GM23338 (cell line): ENCODE measurements around the gene NTN3. TPM values are rescaled to one million over a fixed set of nuclear protein-coding genes. Genes with fewer than 3 reads are reported as not detected.

Experiments
- ATAC-seq: fragments of 200-7000 bp; cut with Tn5 transposase; 3 replicates; pipeline ENCODE4 v1.9.1; 2020
- DNase-seq: peaks from one replicate; pipeline ENCODE4 v3.0.0-alpha.2; 2015; ENCODE audit warnings: low spot score
- H2AFZ ChIP-seq: fragments of 200-600 bp; sonication (generic); 2 replicates; pipeline ENCODE4 v1.8.0; 2016; ENCODE audit warnings: antibody characterized with exemption, mild to moderate bottlenecking, moderate library complexity
- H3F3A ChIP-seq: fragments of 200-600 bp; sonication (generic); replicated peaks from 2 replicates; pipeline ENCODE4 v1.8.0; 2017; ENCODE audit warnings: antibody characterized with exemption, mixed run types, low read depth
- H3K27ac ChIP-seq: fragments of 200-600 bp; sonication (generic); 2 replicates; pipeline ENCODE4 v1.6.1; 2016; ENCODE audit warnings: low read depth
- H3K27me3 ChIP-seq: fragments of 200-600 bp; sonication (generic); 2 replicates; pipeline ENCODE4 v1.8.0; 2016; ENCODE audit warnings: mild to moderate bottlenecking, mixed run types, moderate library complexity; ENCODE audit not compliant: insufficient read depth
- H3K36me3 ChIP-seq: fragments of 200-600 bp; sonication (generic); 2 replicates; pipeline ENCODE4 v1.8.0; 2016; ENCODE audit warnings: mild to moderate bottlenecking; ENCODE audit not compliant: insufficient read depth
- H3K4me1 ChIP-seq: fragments of 200-600 bp; sonication (generic); 2 replicates; pipeline ENCODE4 v1.8.0; 2016; ENCODE audit warnings: mild to moderate bottlenecking, moderate library complexity; ENCODE audit not compliant: insufficient read depth
- H3K4me2 ChIP-seq: fragments of 200-600 bp; sonication (generic); 2 replicates; pipeline ENCODE4 v1.7.1; 2017; ENCODE audit warnings: mixed run types
- H3K4me3 ChIP-seq: fragments of 200-600 bp; sonication (generic); 2 replicates; pipeline ENCODE4 v1.6.1; 2016; ENCODE audit warnings: mixed run types
- H3K79me2 ChIP-seq: fragments of 200-600 bp; sonication (generic); replicated peaks from 2 replicates; pipeline ENCODE4 v1.8.0; 2017; ENCODE audit warnings: mild to moderate bottlenecking; ENCODE audit not compliant: insufficient read depth
- H3K9me2 ChIP-seq: fragments of 200-600 bp; sonication (generic); 2 replicates; pipeline ENCODE4 v1.8.0; 2017; ENCODE audit not compliant: insufficient read depth
- H4K20me1 ChIP-seq: fragments of 200-600 bp; sonication (generic); replicated peaks from 2 replicates; pipeline ENCODE4 v1.8.0; 2017; ENCODE audit warnings: mild to moderate bottlenecking; ENCODE audit not compliant: insufficient read depth
- H3K27ac Mint-ChIP-seq: 2 replicates; pipeline ENCODE4 v1.8.0; 2020; ENCODE audit warnings: inconsistent platforms, mild to moderate bottlenecking, moderate library complexity, mixed read lengths
- H3K27me3 Mint-ChIP-seq: 3 replicates; pipeline ENCODE4 v1.8.0; 2022; ENCODE audit warnings: low read depth, mild to moderate bottlenecking, moderate library complexity, mixed read lengths, inconsistent platforms; ENCODE audit not compliant: insufficient read depth, poor library complexity
- H3K36me3 Mint-ChIP-seq: 3 replicates; pipeline ENCODE4 v1.8.0; 2021; ENCODE audit warnings: low read depth, mild to moderate bottlenecking, inconsistent platforms, moderate library complexity, mixed read lengths
- H3K4me1 Mint-ChIP-seq: 3 replicates; pipeline ENCODE4 v1.8.0; 2020; ENCODE audit warnings: mild to moderate bottlenecking, inconsistent platforms, mixed read lengths
- H3K4me3 Mint-ChIP-seq: 3 replicates; pipeline ENCODE4 v1.8.0; 2021; ENCODE audit warnings: moderate library complexity, mild to moderate bottlenecking, inconsistent platforms, mixed read lengths
- H3K9me3 Mint-ChIP-seq: 3 replicates; pipeline ENCODE4 v1.8.0; 2020; ENCODE audit warnings: moderate library complexity, mild to moderate bottlenecking, inconsistent platforms, mixed read lengths
- CREB1 ChIP-seq: fragments of 250-450 bp; sonication (Bioruptor Pico); IDR thresholded peaks from 2 replicates; pipeline ENCODE4 v1.5.0; 2020; ENCODE audit warnings: low read depth, mild to moderate bottlenecking, moderate library complexity
- ETS1 ChIP-seq: IDR thresholded peaks from 2 replicates; pipeline ENCODE4 v1.6.1; 2016; ENCODE audit warnings: antibody characterized with exemption
- EZH2 ChIP-seq: fragments of 200-600 bp; sonication (generic); IDR thresholded peaks from one replicate; pipeline ENCODE4 v1.8.0; 2017; ENCODE audit warnings: antibody characterized with exemption, mild to moderate bottlenecking, low read depth; ENCODE audit not compliant: unreplicated experiment
- EZH2phosphoT487 ChIP-seq: fragments of 200-600 bp; sonication (generic); IDR thresholded peaks from one replicate; pipeline ENCODE4 v1.8.1; 2018; ENCODE audit warnings: antibody characterized with exemption; ENCODE audit not compliant: unreplicated experiment
- JUNB ChIP-seq: IDR thresholded peaks from one replicate; pipeline ENCODE4 v1.6.1; 2016; ENCODE audit warnings: antibody characterized with exemption; ENCODE audit not compliant: unreplicated experiment
- NANOG ChIP-seq: IDR thresholded peaks from 2 replicates; pipeline ENCODE4 v1.6.1; 2016; ENCODE audit warnings: antibody characterized with exemption, borderline replicate concordance
- POLR2AphosphoS5 ChIP-seq: IDR thresholded peaks from 2 replicates; pipeline ENCODE4 v1.6.1; 2016; ENCODE audit warnings: antibody characterized with exemption, low read depth
- STAT1 ChIP-seq: IDR thresholded peaks from one replicate; pipeline ENCODE4 v1.6.1; 2016; ENCODE audit warnings: antibody characterized with exemption; ENCODE audit not compliant: unreplicated experiment
- ZNF114 ChIP-seq: fragments of 250-450 bp; sonication (Bioruptor Pico); IDR thresholded peaks from 2 replicates; pipeline ENCODE4 v1.5.0; 2020; ENCODE audit warnings: mild to moderate bottlenecking, moderate library complexity
- ZNF331 ChIP-seq: fragments of 250-450 bp; sonication (Bioruptor Pico); IDR thresholded peaks from 2 replicates; pipeline ENCODE4 v1.5.0; 2020; ENCODE audit warnings: low read depth, mild to moderate bottlenecking, moderate library complexity
- ZNF462 ChIP-seq: fragments of 250-450 bp; sonication (Bioruptor Pico); IDR thresholded peaks from 2 replicates; pipeline ENCODE4 v1.5.0; 2020; ENCODE audit warnings: mild to moderate bottlenecking, moderate library complexity
- long read RNA-seq: library from polyadenylated mRNA; unstranded; transcript quantifications from one replicate; pipeline ENCODE4 v2.0.0, GENCODE V29; 2020; ENCODE audit not compliant: unreplicated experiment
- polyA plus RNA-seq: library from polyadenylated mRNA; unstranded; fragments of >200 nt; fragmentation: Nextera tagmentation; extraction: Ambion mirVana; gene quantifications from 2 replicates; pipeline ENCODE4 v1.2.1, GENCODE V29; 2016
- total RNA-seq: library from RNA; depleted of rRNA; stranded (reverse); fragments of >200 nt; shearing (Covaris generic); gene quantifications from 2 replicates; pipeline ENCODE4 v1.2.3, GENCODE V29; 2014; rRNA removed
- TF ChIP-seq, protein P1 (sequence below), 2 experiments: fragments of 200-600 bp in 1 of 2; sonication (generic) in 1 of 2; conservative IDR thresholded peaks; 2 replicates each; pipeline versions ENCODE4 v1.5.1 to v1.6.1; 2016 to 2017; ENCODE audit warnings: antibody characterized with exemption in 2 of 2, low read depth in 2 of 2, mild to moderate bottlenecking in 2 of 2, moderate library complexity in 1 of 2
- TF ChIP-seq, protein P2 (sequence below): IDR thresholded peaks from one replicate; pipeline ENCODE4 v1.6.1; 2018; ENCODE audit warnings: antibody characterized with exemption; ENCODE audit not compliant: unreplicated experiment

NTN3 gene
- total RNA-seq (1.7 and 3.0 TPM in 2 replicates), polyA plus RNA-seq (0.10 TPM in 1 of 2 replicates, not detected in the other)
- long read RNA-seq = 0 reads

DNA sequence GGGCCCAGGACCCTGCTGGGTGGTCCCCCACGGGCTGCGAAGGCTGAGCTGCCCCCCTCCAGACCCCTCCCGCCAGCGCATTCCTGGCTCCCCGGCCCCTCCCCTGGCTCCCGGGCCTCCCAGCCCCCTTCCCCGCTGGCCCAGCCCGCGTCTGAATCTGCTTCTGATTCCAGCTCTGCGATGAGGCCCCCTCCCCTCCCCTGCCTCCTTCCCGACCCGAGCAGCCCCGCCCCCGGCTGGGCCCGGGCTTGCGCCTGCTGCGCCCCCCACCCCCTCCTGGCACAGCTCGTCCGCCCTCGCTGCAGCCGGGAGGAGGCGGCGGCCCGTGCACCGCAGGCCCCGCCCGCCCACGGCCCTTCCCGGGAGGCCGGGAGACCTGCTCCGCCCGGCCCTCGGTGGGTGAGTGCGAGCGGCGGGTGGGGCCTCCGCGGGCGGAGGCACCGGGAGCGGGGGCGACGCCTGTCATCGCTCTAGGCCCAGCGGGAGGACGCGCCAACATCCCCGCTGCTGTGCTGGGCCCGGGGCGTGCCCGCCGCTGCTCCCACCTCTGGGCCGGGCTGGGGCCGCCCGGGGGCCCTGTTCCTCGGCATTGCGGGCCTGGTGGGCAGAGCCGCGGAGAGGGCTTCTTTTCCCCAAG, at the start of gene NTN3:
NTN3 (plus strand) TSS at position 282 of the 637 bp plus-strand sequence. CDS start 405 bp downstream, outside the sequence.
- ATAC-seq = peak; percentile 6

More for the DNA sequence above, at the start of gene NTN3:
- peaks cover 20% of the 10 kb centered on the region for H3K4me1 ChIP-seq
- TF ChIP-seq EZH2phosphoT487 = no peak
- TF ChIP-seq NANOG = no peak
- TF ChIP-seq ZNF331 (CRISPR knock-in tag) = no peak
- no peak for TF ChIP-seq JUNB
- no peak for TF ChIP-seq ZNF114 (CRISPR knock-in tag)
- no peak for TF ChIP-seq POLR2AphosphoS5
- no peak for TF ChIP-seq STAT1
- TF ChIP-seq EZH2 = no peak
- no peak for TF ChIP-seq ZNF462 (CRISPR knock-in tag)
- TF ChIP-seq, protein P1, sequence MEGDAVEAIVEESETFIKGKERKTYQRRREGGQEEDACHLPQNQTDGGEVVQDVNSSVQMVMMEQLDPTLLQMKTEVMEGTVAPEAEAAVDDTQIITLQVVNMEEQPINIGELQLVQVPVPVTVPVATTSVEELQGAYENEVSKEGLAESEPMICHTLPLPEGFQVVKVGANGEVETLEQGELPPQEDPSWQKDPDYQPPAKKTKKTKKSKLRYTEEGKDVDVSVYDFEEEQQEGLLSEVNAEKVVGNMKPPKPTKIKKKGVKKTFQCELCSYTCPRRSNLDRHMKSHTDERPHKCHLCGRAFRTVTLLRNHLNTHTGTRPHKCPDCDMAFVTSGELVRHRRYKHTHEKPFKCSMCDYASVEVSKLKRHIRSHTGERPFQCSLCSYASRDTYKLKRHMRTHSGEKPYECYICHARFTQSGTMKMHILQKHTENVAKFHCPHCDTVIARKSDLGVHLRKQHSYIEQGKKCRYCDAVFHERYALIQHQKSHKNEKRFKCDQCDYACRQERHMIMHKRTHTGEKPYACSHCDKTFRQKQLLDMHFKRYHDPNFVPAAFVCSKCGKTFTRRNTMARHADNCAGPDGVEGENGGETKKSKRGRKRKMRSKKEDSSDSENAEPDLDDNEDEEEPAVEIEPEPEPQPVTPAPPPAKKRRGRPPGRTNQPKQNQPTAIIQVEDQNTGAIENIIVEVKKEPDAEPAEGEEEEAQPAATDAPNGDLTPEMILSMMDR (conservative IDR thresholded peaks at IDR 0.05; ENCODE audit: low read depth in 2 of 2) = no peak
- TF ChIP-seq ETS1 = no peak
- TF ChIP-seq CREB1 (CRISPR knock-in tag) = no peak
- TF ChIP-seq, protein P2, sequence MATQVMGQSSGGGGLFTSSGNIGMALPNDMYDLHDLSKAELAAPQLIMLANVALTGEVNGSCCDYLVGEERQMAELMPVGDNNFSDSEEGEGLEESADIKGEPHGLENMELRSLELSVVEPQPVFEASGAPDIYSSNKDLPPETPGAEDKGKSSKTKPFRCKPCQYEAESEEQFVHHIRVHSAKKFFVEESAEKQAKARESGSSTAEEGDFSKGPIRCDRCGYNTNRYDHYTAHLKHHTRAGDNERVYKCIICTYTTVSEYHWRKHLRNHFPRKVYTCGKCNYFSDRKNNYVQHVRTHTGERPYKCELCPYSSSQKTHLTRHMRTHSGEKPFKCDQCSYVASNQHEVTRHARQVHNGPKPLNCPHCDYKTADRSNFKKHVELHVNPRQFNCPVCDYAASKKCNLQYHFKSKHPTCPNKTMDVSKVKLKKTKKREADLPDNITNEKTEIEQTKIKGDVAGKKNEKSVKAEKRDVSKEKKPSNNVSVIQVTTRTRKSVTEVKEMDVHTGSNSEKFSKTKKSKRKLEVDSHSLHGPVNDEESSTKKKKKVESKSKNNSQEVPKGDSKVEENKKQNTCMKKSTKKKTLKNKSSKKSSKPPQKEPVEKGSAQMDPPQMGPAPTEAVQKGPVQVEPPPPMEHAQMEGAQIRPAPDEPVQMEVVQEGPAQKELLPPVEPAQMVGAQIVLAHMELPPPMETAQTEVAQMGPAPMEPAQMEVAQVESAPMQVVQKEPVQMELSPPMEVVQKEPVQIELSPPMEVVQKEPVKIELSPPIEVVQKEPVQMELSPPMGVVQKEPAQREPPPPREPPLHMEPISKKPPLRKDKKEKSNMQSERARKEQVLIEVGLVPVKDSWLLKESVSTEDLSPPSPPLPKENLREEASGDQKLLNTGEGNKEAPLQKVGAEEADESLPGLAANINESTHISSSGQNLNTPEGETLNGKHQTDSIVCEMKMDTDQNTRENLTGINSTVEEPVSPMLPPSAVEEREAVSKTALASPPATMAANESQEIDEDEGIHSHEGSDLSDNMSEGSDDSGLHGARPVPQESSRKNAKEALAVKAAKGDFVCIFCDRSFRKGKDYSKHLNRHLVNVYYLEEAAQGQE = no peak
- no peak within 1 kb of the TSS for H2AFZ ChIP-seq
- H3F3A ChIP-seq = peaks cover 18% of the 10 kb centered on the region
- H3K36me3 ChIP-seq = no peaks in the 10 kb centered on the region
- Mint-ChIP-seq H3K27ac (no peak within 1 kb of the TSS), H3K9me3 (no peaks in the 10 kb centered on the region), H3K4me1 (peaks cover 22% of the 10 kb centered on the region), H3K27me3 (peaks cover 56% of the 10 kb centered on the region), H3K36me3 (no peaks in the 10 kb centered on the region; the same call in 1 of the 3 replicates), H3K4me3 (peak within 1 kb of the TSS; percentile 45)
- H3K27ac ChIP-seq = no peak within 1 kb of the TSS
- DNase-seq = peak; percentile 71
- peaks cover 5% of the 10 kb centered on the region; the same call in 1 of the 2 replicates for H4K20me1 ChIP-seq
- peaks cover 68% of the 10 kb centered on the region for H3K27me3 ChIP-seq
- peak within 1 kb of the TSS; percentile 78 for H3K4me2 ChIP-seq
- no peaks in the 10 kb centered on the region for H3K79me2 ChIP-seq
- peak within 1 kb of the TSS; percentile 54 for H3K4me3 ChIP-seq
- no peaks in the 10 kb centered on the region for H3K9me2 ChIP-seq
